Adipocyte (in vitro differentiated cells): ENCODE measurements around the gene PLA2G7.
A peak's percentile ranks its signal among the peaks of the same experiment; 100 is the strongest.

Source experiments
- DNase-seq: peaks from one replicate; pipeline ENCODE4 v3.0.0-alpha.2; 2015; ENCODE audit warnings: low read depth
- H3K27me3 ChIP-seq: replicated peaks from 2 replicates; pipeline ENCODE4 v1.7.0; 2013; ENCODE audit warnings: mild to moderate bottlenecking, low read length, moderate library complexity; ENCODE audit not compliant: control insufficient read depth, insufficient read depth
- H3K36me3 ChIP-seq: 2 replicates; pipeline ENCODE4 v1.7.0; 2013; ENCODE audit warnings: low read length, mild to moderate bottlenecking, moderate library complexity; ENCODE audit not compliant: control insufficient read depth, insufficient read depth, severe bottlenecking
- H3K4me1 ChIP-seq: 2 replicates; pipeline ENCODE4 v1.7.0; 2013; ENCODE audit warnings: mild to moderate bottlenecking, low read length, moderate library complexity; ENCODE audit not compliant: control insufficient read depth, insufficient read depth
- H3K4me3 ChIP-seq: 2 replicates; pipeline ENCODE4 v1.7.0; 2013; ENCODE audit warnings: mild to moderate bottlenecking, low read length, moderate library complexity
- H3K9ac ChIP-seq: 2 replicates; pipeline ENCODE4 v1.7.0; 2013; ENCODE audit warnings: mild to moderate bottlenecking, low read length, moderate library complexity
- H3K9me3 ChIP-seq: 2 replicates; pipeline ENCODE4 v1.7.0; 2013; ENCODE audit warnings: mild to moderate bottlenecking, low read length, moderate library complexity; ENCODE audit not compliant: control insufficient read depth

The PLA2G7 gene

GRCh38 chr6:46687619-46688097 lies 47.5 kb downstream of the PLA2G7 start, which contains the start of gene TDRD6:
Gene TDRD6 (plus strand): TSS chr6:46687885. CDS start chr6:46688129, 244 bp downstream.
- no peaks in the 10 kb centered on the region for H3K9me3 ChIP-seq
- no peaks in the 10 kb centered on the region for H3K36me3 ChIP-seq
- no peaks in the 10 kb centered on the region for H3K27me3 ChIP-seq
- H3K4me3 ChIP-seq = no peak within 1 kb of the TSS
- no peak for DNase-seq
- peaks cover 19% of the 10 kb centered on the region for H3K4me1 ChIP-seq
- no peak within 1 kb of the TSS for H3K9ac ChIP-seq

GRCh38 chr6:46684771-46685170 lies 50.4 kb downstream of the PLA2G7 start:
- no peak overlapping the region for H3K9ac ChIP-seq
- peaks cover 3% of the 10 kb centered on the region for H3K4me1 ChIP-seq
- no peaks in the 10 kb centered on the region for H3K9me3 ChIP-seq
- H3K36me3 ChIP-seq = no peaks in the 10 kb centered on the region
- peak; percentile 16 for DNase-seq
- no peak overlapping the region for H3K4me3 ChIP-seq
- no peaks in the 10 kb centered on the region for H3K27me3 ChIP-seq

- H3K9ac ChIP-seq = no peak overlapping the region
- H3K36me3 ChIP-seq = peaks cover 7% of the 10 kb centered on the region
Measured at GRCh38 chr6:46677314-46677654, 57.9 kb downstream of the PLA2G7 start.

GRCh38 chr6:46676604-46677313 lies 58.4 kb downstream of the PLA2G7 start:
- Histone ChIP-seq H3K36me3 (peaks cover 10% of the 10 kb centered on the region), H3K9me3 (no peaks in the 10 kb centered on the region), H3K4me3 (no peak overlapping the region), H3K27me3 (no peaks in the 10 kb centered on the region), H3K4me1 (peaks cover 5% of the 10 kb centered on the region), H3K9ac (no peak overlapping the region)
- no peak for DNase-seq

More at GRCh38 chr6:46677314-46677654, 57.9 kb downstream of the PLA2G7 start:
- H3K9me3 ChIP-seq = no peaks in the 10 kb centered on the region
- no peak overlapping the region for H3K4me3 ChIP-seq
- H3K4me1 ChIP-seq = peaks cover 5% of the 10 kb centered on the region
- no peak for DNase-seq
- no peaks in the 10 kb centered on the region for H3K27me3 ChIP-seq

- Histone ChIP-seq H3K9me3 (no peaks in the 10 kb centered on the region), H3K9ac (no peak overlapping the region), H3K4me3 (no peak overlapping the region), H3K36me3 (peaks cover 20% of the 10 kb centered on the region), H3K27me3 (no peaks in the 10 kb centered on the region), H3K4me1 (peaks cover 5% of the 10 kb centered on the region)
- DNase-seq = no peak
Measured at GRCh38 chr6:46674410-46674809, 60.8 kb downstream of the PLA2G7 start.

GRCh38 chr6:46667377-46667776 lies 67.8 kb downstream of the PLA2G7 start:
- Histone ChIP-seq H3K27me3 (no peaks in the 10 kb centered on the region), H3K9me3 (no peaks in the 10 kb centered on the region), H3K4me1 (no peaks in the 10 kb centered on the region), H3K4me3 (no peak overlapping the region), H3K9ac (no peak overlapping the region), H3K36me3 (peaks cover 20% of the 10 kb centered on the region)
- DNase-seq = peak; percentile 5

- H3K36me3 ChIP-seq = peaks cover 4% of the 10 kb centered on the region
- DNase-seq = no peak
- no peaks in the 10 kb centered on the region for H3K27me3 ChIP-seq
- H3K9ac ChIP-seq = peak overlapping the region; percentile 0
- H3K4me3 ChIP-seq = no peak overlapping the region
- peaks cover 13% of the 10 kb centered on the region for H3K4me1 ChIP-seq
- H3K9me3 ChIP-seq = no peaks in the 10 kb centered on the region
Measured at GRCh38 chr6:46661483-46661882, 73.7 kb downstream of the PLA2G7 start.

GRCh38 chr6:46657642-46658041 lies 77.5 kb downstream of the PLA2G7 start:
- H3K9me3 ChIP-seq = no peaks in the 10 kb centered on the region
- peaks cover 20% of the 10 kb centered on the region for H3K4me1 ChIP-seq
- H3K36me3 ChIP-seq = no peaks in the 10 kb centered on the region
- no peak for DNase-seq
- no peak overlapping the region for H3K9ac ChIP-seq
- no peaks in the 10 kb centered on the region for H3K27me3 ChIP-seq
- H3K4me3 ChIP-seq = no peak overlapping the region

- Histone ChIP-seq H3K9ac (no peak overlapping the region), H3K9me3 (no peaks in the 10 kb centered on the region), H3K4me1 (peaks cover 12% of the 10 kb centered on the region), H3K4me3 (no peak overlapping the region), H3K27me3 (no peaks in the 10 kb centered on the region), H3K36me3 (no peaks in the 10 kb centered on the region)
- no peak for DNase-seq
Measured at GRCh38 chr6:46655803-46656202, 79.4 kb downstream of the PLA2G7 start.
